ENCODE results near the gene ZDHHC14.

DNA sequence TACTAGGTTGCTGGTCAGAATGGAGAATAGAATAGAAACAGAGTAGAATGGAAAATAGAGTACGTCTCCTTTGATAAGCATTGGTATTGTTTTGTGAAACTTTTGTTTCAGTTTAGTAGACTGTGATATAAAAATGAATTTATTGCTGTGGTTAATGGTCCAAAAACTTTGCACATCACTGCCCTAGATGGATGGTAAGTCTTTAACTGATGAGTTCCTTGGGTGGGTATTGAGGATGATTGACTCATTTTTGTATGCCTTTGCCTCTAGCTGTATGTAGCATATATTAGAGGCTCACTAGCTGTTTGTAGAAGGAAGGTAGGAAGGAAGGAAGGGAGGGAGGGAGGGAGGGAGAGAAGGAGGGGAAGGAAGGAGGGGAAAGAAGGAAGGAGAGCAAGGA, 48.3 kb downstream of the ZDHHC14 start:
- TF ChIP-seq, protein P1, sequence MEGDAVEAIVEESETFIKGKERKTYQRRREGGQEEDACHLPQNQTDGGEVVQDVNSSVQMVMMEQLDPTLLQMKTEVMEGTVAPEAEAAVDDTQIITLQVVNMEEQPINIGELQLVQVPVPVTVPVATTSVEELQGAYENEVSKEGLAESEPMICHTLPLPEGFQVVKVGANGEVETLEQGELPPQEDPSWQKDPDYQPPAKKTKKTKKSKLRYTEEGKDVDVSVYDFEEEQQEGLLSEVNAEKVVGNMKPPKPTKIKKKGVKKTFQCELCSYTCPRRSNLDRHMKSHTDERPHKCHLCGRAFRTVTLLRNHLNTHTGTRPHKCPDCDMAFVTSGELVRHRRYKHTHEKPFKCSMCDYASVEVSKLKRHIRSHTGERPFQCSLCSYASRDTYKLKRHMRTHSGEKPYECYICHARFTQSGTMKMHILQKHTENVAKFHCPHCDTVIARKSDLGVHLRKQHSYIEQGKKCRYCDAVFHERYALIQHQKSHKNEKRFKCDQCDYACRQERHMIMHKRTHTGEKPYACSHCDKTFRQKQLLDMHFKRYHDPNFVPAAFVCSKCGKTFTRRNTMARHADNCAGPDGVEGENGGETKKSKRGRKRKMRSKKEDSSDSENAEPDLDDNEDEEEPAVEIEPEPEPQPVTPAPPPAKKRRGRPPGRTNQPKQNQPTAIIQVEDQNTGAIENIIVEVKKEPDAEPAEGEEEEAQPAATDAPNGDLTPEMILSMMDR (conservative IDR thresholded peaks at IDR 0.05; ENCODE audit: low read depth, low read length), result no peak
- TF ChIP-seq EZH2 (IDR thresholded peaks at IDR 0.05; ENCODE audit: borderline replicate concordance, low read depth, low read length, poor library complexity, severe bottlenecking), result no peak

Measured in A673 (cell line).